Testis (tissue), 3 donors: ENCODE results near the gene PDGFC. TPM values are rescaled to one million over a fixed set of nuclear protein-coding genes. Genes with fewer than 3 reads are reported as not detected.

ENCODE experiments used
- DNase-seq: peaks from one replicate; pipeline ENCODE4 v3.0.0-alpha.2; 2019
- H3K27ac ChIP-seq, 2 donors: fragments of 200-600 bp; sonication (generic); one replicate each; pipeline ENCODE4 v1.5.1; 2019
- H3K27me3 ChIP-seq: fragments of 200-600 bp; sonication (generic); one replicate; pipeline ENCODE4 v1.5.1; 2019
- H3K36me3 ChIP-seq: fragments of 200-600 bp; sonication (generic); one replicate; pipeline ENCODE4 v1.5.1; 2017; ENCODE audit warnings: low read depth; ENCODE audit errors: missing control alignments
- H3K4me1 ChIP-seq: fragments of 200-600 bp; sonication (generic); one replicate; pipeline ENCODE4 v1.5.1; 2019
- H3K4me3 ChIP-seq, 2 donors: fragments of 200-600 bp; sonication (generic); one replicate each; pipeline ENCODE4 v1.5.1; 2017 to 2019
- H3K9me3 ChIP-seq: fragments of 200-600 bp; sonication (generic); one replicate; pipeline ENCODE4 v1.5.1; 2017
- POLR2A ChIP-seq: fragments of 450-650 bp; IDR thresholded peaks from one replicate; pipeline ENCODE4 v1.6.1; 2017; ENCODE audit warnings: antibody characterized with exemption, mild to moderate bottlenecking, moderate library complexity
- WGBS, 2 donors: methylation state at CpG; one replicate each; pipeline ENCODE4 v1.1.5; 2018; 5-methylcytosine and 5-hydroxymethylcytosine counted together
- intact Hi-C: fragments of 100-400 bp; cut with DNase I; formaldehyde crosslinking; loops from one replicate; pipeline ENCODE4 v1.15.1; 2023; ENCODE audit warnings: low total_unique reads
- polyA plus RNA-seq: library from polyadenylated mRNA; stranded (reverse); fragments of 350-450 nt; fragmentation: Illumina TruSeq; extraction: RNeasy Lipid Tissue Mini Kit (QIAGEN cat#74804); gene quantifications from one replicate; pipeline ENCODE4 v1.2.3, GENCODE V29; 2014; ENCODE audit warnings: low read depth, low replicate concordance; ENCODE audit not compliant: insufficient read depth
- total RNA-seq, 2 donors: library from RNA; depleted of rRNA; stranded (reverse); fragments of >200 nt; gene quantifications; one replicate each; pipeline ENCODE4 v1.2.3, GENCODE V29; 2016
- TF ChIP-seq, protein P1 (sequence below), 3 experiments: fragments of 450-650 bp in 2 of 3; fragments of 200-600 bp in 1 of 3; sonication (generic) in 1 of 3; IDR thresholded peaks; one replicate each; pipeline ENCODE4 v1.5.1; 2016 to 2019; ENCODE audit warnings: antibody characterized with exemption in 3 of 3, mild to moderate bottlenecking in 2 of 3, moderate library complexity in 1 of 3

The PDGFC gene
- total and polyA plus RNA-seq, 3 donors from 2014 or later: 7.8 to 13.8 (median 9.4) TPM

DNA sequence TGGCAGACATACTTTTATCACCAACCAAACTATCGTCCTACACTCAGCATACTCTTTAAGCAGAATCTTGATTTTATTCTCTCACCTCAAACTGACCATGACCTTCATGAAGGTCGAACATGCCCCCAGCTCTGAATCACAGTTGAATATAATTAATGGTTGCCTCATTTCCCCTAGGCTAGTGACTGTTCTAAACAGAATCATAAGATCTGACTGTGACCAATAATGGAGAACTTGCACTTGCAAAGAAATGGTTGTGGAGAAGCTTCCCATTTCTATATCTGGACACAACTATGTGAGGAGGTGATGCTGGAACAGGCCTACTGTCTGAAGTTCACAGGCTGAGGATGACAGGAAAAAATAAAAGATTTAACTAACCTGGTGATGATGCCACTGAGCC lies 85.1 kb downstream of the PDGFC start:
- no peaks in the 10 kb centered on the region for H3K27me3 ChIP-seq
- intact Hi-C loops: no loop called here
- no peaks in the 10 kb centered on the region for H3K9me3 ChIP-seq
- 82 to 88% methylated on average over 2 of the region's 2 CpGs for WGBS, 2 donors
- no peak for DNase-seq
- no peak overlapping the region for H3K27ac ChIP-seq
- H3K4me3 ChIP-seq: no peak overlapping the region
- TF ChIP-seq, protein P1, sequence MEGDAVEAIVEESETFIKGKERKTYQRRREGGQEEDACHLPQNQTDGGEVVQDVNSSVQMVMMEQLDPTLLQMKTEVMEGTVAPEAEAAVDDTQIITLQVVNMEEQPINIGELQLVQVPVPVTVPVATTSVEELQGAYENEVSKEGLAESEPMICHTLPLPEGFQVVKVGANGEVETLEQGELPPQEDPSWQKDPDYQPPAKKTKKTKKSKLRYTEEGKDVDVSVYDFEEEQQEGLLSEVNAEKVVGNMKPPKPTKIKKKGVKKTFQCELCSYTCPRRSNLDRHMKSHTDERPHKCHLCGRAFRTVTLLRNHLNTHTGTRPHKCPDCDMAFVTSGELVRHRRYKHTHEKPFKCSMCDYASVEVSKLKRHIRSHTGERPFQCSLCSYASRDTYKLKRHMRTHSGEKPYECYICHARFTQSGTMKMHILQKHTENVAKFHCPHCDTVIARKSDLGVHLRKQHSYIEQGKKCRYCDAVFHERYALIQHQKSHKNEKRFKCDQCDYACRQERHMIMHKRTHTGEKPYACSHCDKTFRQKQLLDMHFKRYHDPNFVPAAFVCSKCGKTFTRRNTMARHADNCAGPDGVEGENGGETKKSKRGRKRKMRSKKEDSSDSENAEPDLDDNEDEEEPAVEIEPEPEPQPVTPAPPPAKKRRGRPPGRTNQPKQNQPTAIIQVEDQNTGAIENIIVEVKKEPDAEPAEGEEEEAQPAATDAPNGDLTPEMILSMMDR (IDR thresholded peaks at IDR 0.05): no peak
- no peak for TF ChIP-seq POLR2A
- no peaks in the 10 kb centered on the region for H3K4me1 ChIP-seq
- H3K36me3 ChIP-seq: no peaks in the 10 kb centered on the region

DNA sequence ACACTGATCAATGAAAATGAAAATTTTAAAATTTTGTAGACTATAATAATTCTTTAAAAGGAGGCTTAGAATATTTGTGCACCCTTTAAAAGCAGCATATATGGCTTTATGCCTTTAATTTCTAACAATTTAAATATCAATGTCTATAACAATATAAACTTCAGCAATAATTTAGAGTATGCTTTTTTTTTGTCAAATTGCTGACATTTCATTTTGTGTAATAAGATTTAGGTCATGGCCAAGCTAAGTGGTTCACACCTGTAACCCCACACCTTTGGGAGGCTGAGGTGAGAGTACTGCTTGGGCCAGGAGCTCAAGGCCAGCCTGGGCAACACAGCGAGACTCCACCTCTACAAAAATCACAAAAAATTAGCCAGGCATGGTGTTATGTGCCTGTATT lies 86.2 kb downstream of the PDGFC start:
- no peaks in the 10 kb centered on the region for H3K36me3 ChIP-seq
- no peak for TF ChIP-seq POLR2A
- TF ChIP-seq, protein P1 (IDR thresholded peaks at IDR 0.05): no peak
- no peaks in the 10 kb centered on the region for H3K4me1 ChIP-seq
- H3K4me3 ChIP-seq: no peak overlapping the region
- H3K27me3 ChIP-seq: no peaks in the 10 kb centered on the region
- no peak overlapping the region for H3K27ac ChIP-seq
- no peaks in the 10 kb centered on the region for H3K9me3 ChIP-seq
- no peak for DNase-seq
- intact Hi-C loops: no loop called here
- 92 to 93% methylated on average over 1 of the region's 1 CpG for WGBS, 2 donors

DNA sequence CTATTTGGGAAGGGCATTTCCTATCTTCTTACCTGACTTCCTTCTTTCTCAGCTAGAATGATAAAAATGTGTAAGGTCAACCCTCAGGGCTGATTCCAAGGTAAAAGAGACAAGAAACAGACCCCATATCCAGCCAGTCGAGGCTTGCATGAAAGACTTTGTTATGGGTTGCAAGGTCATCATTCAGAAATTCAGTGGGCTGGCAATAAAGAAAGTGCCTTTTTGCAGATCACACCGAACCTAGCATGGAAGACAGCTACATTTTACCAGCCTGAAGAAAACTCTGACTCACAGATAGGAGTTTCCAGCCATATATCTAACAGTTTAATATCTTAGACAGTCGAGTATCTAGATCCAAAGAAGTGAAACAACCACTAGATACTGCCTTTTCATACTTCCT lies 87.4 kb downstream of the PDGFC start:
- Histone ChIP-seq H3K27me3 (no peaks in the 10 kb centered on the region), H3K27ac (no peak overlapping the region), H3K36me3 (no peaks in the 10 kb centered on the region), H3K4me3 (no peak overlapping the region), H3K4me1 (no peaks in the 10 kb centered on the region), H3K9me3 (no peaks in the 10 kb centered on the region)
- no peak for TF ChIP-seq POLR2A
- TF ChIP-seq, protein P1 (IDR thresholded peaks at IDR 0.05): no peak
- DNase-seq: no peak
- intact Hi-C loops: no loop called here
- WGBS, 2 donors: 46 to 58% methylated on average over 3 of the region's 3 CpGs

DNA sequence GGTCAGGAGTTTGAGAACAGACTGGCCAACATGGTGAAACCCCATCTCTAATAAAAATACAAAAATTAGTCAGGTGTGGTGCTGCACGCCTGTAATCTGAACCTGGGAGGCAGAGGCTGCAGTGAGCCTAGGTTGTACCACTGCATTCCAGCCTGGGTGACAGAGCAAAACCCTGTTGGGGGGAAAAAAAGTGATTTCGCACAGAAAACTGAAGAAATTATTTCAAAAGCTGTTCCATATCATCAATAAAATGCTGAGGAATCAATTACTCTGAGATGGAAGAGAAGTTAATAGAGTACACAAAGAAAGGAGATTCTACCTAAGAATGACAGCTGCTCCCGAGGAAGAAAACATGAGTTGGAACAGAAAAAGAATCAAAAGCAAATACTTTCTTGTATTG lies 95.9 kb downstream of the PDGFC start:
- 88 to 93% methylated on average over 3 of the region's 3 CpGs for WGBS, 2 donors
- no peaks in the 10 kb centered on the region for H3K4me1 ChIP-seq

DNA sequence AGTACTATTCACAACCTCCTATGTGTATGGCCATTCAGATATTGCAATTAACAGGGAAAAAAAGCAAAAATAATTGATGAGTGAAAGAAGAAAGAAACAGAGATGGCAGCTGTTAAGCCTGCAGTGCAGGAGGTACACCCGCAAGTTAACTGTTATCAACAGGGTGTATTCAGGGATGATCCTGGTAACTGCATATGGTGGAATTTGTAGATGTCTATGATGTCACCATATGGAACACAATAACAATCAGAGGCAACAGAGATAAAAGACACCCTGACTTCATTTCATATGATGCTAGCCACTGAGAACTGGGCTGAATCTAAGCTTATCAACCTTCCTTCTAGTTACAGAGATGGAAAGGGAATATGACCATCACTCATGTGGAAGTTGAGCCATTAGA lies 96.5 kb downstream of the PDGFC start:
- Histone ChIP-seq H3K27me3 (no peaks in the 10 kb centered on the region), H3K9me3 (no peaks in the 10 kb centered on the region), H3K36me3 (no peaks in the 10 kb centered on the region), H3K4me3 (no peak overlapping the region), H3K4me1 (no peaks in the 10 kb centered on the region), H3K27ac (no peak overlapping the region)
- no peak for DNase-seq
- intact Hi-C loops: no loop called here
- 97 to 100% methylated on average over 1 of the region's 1 CpG for WGBS, 2 donors
- TF ChIP-seq POLR2A: no peak
- TF ChIP-seq, protein P1 (IDR thresholded peaks at IDR 0.05): no peak

More for the DNA sequence above, 95.9 kb downstream of the PDGFC start:
- no peaks in the 10 kb centered on the region for H3K27me3 ChIP-seq
- no peak for TF ChIP-seq POLR2A
- TF ChIP-seq, protein P1 (IDR thresholded peaks at IDR 0.05): no peak
- H3K9me3 ChIP-seq: no peaks in the 10 kb centered on the region
- no peak overlapping the region for H3K4me3 ChIP-seq
- no peak for DNase-seq
- H3K36me3 ChIP-seq: no peaks in the 10 kb centered on the region
- no peak overlapping the region for H3K27ac ChIP-seq
- intact Hi-C loops: no loop called here
